Gastrocnemius medialis (tissue), 4 donors: ENCODE results near the gene DYNLL1.

ENCODE experiments used
- CTCF ChIP-seq, 5 experiments: fragments of 450-650 bp in 3 of 5; fragments of 200-600 bp in 2 of 5; sonication (generic) in 2 of 5; IDR thresholded peaks in 4 of 5; conservative IDR thresholded peaks in 1 of 5; 1 replicate in 4 of 5; 2 replicates in 1 of 5; pipeline ENCODE4 v1.5.1; 2016 to 2019; ENCODE audit warnings: antibody characterized with exemption in 5 of 5, mild to moderate bottlenecking in 3 of 5, moderate library complexity in 3 of 5
- POLR2A ChIP-seq, 2 donors: fragments of 450-650 bp; IDR thresholded peaks; one replicate each; pipeline ENCODE4 v1.6.1; 2017; ENCODE audit warnings: antibody characterized with exemption in 2 of 2, mild to moderate bottlenecking in 2 of 2, moderate library complexity in 2 of 2

DNA sequence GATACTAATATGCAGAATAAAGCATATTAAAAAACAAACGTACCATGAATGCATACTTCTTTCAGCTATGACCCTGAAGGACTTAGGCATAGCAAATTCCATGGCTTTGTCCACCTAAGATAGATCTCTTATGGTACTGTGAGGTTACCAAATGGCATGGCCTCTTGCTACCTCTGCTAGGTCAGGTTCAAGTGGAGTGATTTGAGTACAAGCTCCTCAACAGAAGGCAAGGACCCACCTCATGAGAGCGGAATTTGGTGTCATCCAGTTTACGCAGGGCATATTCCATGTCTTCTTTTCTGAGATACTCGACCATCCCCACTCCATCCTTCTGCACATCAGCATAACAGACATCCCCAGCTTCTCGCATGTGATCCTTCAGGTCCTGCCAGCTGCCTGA lies 32.2 kb upstream of the DYNLL1 start:
- TF ChIP-seq CTCF (IDR thresholded peaks at IDR 0.05 in 4 of 5, conservative IDR thresholded peaks at IDR 0.05 in 1 of 5) (no peak), POLR2A (IDR thresholded peaks at IDR 0.05) (no peak)
